ENCODE results near the gene LCN2. TPM values are rescaled to one million over a fixed set of nuclear protein-coding genes. Genes with fewer than 3 reads are reported as not detected.

The LCN2 gene
- total and polyA plus RNA-seq, 9 of the 15 experiments (the other 6 are each of a cell fraction or from before 2014, with no cell fraction given), result 0.10 to 1.2 (median 0.44) TPM; not detected in 1

DNA sequence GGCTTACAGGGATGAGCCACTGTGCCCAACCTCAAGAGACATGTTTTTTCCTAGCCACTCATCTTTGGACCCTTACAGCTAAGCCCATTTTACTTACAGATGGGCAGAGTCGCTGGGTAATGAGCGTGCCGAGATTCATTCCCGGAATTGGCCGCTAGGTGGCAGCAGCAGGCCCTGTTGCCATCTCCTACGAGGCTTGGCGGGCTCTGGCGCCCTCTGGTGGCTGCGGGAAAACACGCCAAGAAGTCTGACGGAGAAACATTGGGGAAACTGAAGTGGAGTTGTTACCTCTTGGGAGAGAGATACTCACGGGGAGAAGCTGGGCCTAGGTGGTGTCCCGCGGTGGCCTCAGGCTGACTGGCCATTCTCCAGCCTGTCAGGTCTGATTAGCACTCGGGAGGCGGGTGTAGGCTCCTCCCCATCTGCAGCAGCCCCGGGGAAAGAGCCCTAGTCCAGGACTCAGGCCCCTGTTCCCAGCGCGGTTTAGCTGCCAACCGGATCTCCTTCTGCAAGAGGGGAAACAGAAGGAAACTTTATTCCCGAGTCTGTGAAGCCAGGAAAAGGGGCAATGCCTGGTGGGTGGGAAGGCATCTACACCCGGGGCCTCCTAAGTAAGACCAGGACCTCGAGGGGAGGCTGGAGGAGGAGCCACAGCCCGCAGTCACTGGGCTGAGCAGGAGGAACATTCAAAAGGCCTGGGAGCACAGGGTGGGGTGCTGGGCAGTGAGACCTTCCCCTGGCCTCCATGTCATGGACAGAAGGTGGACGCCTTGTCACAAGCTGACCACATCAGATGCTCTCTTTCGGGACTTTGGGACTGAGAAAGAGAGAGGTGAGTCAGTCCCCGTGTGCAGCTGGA lies 31.4 kb upstream of the LCN2 start (continued):
- TF ChIP-seq AFF4 (CRISPR knock-in tag; IDR thresholded peaks at IDR 0.05) (0 out of 2 replicates have a peak, but pooled peaks have one; percentile 41), USF2 (CRISPR knock-in tag; IDR thresholded peaks at IDR 0.05) (no peak), RBFOX2 (IDR thresholded peaks at IDR 0.05; ENCODE audit: low read depth, low read length) (0 out of 2 replicates have a peak, but pooled peaks have one; percentile 23), CREB1 (IDR thresholded peaks at IDR 0.05) (peak; percentile 30; the same call in 1 of the 2 replicates), CREB1 (CRISPR knock-in tag; IDR thresholded peaks at IDR 0.05) (peak; percentile 82), NFE2L1 (tag; IDR thresholded peaks at IDR 0.05; ENCODE audit: borderline replicate concordance, low read depth) (no peak), UBTF (IDR thresholded peaks at IDR 0.05; ENCODE audit: borderline replicate concordance in 1 of 2, low read depth in 2 of 2, low read length in 2 of 2) (0 out of 4 replicates have a peak, but pooled peaks of 1 of the 2 experiments have one; percentile 31), NFIC (IDR thresholded peaks at IDR 0.05) (peak; percentile 21; the same call in 1 of the 2 replicates), CCNT2 (IDR thresholded peaks at IDR 0.05; ENCODE audit: borderline replicate concordance, extremely low read depth, insufficient read length, low read depth, low read length) (no peak), SRSF7 (optimal IDR thresholded peaks at IDR 0.05; ENCODE audit: low read depth, low read length) (no peak), ZNF384 (IDR thresholded peaks at IDR 0.05; ENCODE audit: low read depth, low read length) (peak; percentile 70)
- TF ChIP-seq, protein P1, sequence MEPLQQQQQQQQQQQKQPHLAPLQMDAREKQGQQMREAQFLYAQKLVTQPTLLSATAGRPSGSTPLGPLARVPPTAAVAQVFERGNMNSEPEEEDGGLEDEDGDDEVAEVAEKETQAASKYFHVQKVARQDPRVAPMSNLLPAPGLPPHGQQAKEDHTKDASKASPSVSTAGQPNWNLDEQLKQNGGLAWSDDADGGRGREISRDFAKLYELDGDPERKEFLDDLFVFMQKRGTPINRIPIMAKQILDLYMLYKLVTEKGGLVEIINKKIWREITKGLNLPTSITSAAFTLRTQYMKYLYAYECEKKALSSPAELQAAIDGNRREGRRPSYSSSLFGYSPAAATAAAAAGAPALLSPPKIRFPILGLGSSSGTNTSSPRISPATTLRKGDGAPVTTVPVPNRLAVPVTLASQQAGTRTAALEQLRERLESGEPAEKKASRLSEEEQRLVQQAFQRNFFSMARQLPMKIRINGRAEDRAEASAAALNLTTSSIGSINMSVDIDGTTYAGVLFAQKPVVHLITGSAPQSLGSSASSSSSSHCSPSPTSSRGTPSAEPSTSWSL (CRISPR knock-in tag; IDR thresholded peaks at IDR 0.05; ENCODE audit: borderline replicate concordance), result no peak
- TF ChIP-seq, protein P2, sequence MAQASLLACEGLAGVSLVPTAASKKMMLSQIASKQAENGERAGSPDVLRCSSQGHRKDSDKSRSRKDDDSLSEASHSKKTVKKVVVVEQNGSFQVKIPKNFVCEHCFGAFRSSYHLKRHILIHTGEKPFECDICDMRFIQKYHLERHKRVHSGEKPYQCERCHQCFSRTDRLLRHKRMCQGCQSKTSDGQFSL (CRISPR knock-in tag; IDR thresholded peaks at IDR 0.05), result no peak
- TF ChIP-seq, protein P2 (tag; IDR thresholded peaks at IDR 0.05), result no peak
